GM18909 (cell line): ENCODE data around the gene FHIT.

Experiments used
- ATAC-seq: cut with Tn5 transposase; IDR thresholded peaks from one replicate; pipeline ENCODE4 v1.9.1; 2021; ENCODE audit warnings: mild to moderate bottlenecking; ENCODE audit not compliant: unreplicated experiment, poor library complexity

FHIT gene

DNA sequence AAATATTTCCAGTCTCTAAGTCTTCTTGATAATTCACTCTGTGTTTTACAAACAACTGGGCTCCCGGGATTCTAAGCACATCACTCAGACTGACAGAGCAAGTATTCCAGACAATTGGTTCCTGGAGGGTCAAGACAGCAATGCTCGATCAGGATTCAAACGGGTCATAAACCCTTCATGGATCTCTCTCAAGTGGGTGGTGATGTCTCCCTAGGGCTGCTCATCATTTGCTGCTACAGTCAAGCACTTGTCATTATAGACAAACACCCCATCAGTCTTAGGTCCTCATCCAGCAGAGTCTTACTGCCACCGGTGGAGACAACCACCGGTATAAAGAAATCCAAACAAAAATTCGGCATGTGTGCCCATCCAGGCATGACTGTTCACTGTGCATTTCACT lies 921.1 kb downstream of the FHIT start:
- ATAC-seq = no peak

DNA sequence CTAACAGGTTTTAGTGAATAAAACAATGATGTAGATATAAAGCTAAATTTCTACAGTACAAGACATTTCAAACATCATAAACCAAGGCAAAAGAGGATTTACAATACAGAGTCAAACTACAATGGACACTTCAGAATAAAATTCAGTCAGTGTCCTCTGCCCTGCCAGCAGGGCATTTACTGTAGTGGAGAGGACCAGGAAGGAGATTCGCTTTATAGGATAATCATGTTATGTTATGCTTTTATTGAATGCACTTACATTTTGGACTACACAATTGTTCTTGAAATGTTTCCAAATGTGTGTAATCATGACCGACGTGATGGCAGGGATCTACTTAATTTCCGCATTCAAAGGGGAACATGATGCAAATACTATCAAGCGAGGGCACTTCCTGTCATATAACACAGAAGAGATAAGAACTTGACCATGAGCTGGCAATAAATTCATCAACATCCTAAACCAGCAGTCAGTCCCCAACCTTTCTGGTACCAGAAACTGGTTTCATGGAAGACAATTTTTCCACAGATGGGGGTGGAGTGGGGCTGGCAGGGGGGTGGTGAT lies 925.6 kb downstream of the FHIT start:
- no peak for ATAC-seq

DNA sequence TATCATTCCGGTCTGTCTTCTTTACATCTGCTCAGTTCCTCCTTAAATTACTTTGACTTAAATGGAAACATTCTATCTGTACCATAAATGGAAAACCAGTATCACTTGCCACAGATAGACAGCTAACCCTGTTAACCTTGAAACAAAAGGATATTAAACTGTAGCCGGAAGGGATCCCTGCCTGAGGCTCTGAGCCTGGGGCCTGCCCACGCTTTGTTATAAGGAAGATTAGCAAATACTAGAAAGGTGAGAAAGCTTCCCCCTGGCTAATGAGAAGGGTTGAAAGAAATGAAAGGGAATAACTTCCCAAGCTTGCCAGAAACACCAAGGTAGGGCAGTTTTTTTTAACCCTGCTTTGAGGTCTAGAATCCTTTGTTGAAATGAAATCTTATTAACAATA lies 927.6 kb downstream of the FHIT start:
- ATAC-seq = no peak

DNA sequence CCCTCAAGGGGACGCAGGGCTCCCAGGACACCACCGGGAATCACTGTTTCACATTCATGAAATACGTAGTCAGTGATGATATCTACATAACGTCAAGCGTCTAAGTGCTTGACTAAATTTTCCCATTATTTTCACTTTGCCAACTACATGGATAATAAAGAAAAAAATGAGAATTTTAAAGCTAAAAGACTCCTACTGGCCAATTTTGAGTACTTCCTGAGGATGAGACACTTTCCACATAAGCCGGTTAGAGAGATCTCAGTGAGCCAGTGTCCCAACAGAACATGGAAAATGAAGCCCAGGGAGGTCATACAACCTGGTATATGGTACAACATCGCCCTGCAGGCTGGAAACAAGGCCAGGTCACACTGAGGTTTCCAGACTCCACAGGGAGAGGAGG lies 928.1 kb downstream of the FHIT start:
- ATAC-seq = no peak

DNA sequence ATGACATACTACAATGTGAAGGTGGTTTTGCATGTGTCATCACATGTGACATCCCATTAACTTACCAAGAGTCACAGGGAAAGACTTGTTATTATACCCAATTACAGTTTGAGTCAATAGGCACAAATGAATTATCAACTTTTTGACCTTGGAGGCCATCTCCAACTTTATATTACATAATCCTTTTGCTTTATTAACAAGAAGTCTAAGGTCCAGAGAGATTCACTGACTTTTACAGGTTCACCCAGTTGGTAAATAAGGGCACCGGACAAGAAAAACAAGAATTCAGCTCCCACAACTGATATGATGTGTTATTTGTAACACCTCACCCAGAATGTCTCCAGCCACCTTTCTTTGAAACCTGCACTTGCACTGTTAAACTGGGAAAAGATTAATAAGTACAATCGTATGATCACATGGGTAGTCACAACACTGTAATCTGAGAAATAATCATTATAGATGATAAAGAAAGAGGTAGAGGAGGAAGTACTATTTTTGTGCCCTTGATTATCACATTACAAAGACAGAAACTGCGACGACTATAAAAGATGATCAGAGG lies 928.9 kb downstream of the FHIT start:
- ATAC-seq = no peak

DNA sequence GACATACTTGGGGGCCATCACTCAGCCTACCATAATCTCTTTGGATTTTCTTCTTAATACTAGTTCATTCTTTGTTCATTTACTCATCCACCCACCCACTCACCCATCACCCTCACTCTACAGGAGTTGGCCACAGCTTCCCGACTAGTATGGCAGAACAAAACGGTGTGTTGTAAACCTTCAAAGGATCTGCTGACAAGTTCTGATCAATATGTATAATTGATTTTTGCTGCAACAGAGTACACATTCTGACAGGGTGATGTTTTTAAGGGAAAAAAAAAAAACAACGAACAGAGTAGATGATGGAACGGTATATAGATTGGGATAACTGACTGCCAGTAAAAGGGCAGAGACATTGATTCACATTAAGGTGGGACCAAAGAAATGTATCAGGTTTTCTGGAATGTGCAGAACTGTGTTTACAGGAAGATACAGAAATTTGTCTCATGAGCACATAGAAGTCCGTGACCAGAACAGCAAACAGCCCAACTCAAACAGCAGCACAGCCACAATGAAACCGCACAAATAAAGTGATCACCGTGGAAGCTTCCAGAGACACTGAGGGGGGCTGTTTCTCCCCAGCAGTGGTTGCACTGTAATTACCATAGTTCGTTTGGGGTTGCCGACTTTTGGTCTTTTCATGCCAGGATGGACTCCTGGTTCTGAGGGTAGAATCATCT lies 931.9 kb downstream of the FHIT start:
- no peak for ATAC-seq

DNA sequence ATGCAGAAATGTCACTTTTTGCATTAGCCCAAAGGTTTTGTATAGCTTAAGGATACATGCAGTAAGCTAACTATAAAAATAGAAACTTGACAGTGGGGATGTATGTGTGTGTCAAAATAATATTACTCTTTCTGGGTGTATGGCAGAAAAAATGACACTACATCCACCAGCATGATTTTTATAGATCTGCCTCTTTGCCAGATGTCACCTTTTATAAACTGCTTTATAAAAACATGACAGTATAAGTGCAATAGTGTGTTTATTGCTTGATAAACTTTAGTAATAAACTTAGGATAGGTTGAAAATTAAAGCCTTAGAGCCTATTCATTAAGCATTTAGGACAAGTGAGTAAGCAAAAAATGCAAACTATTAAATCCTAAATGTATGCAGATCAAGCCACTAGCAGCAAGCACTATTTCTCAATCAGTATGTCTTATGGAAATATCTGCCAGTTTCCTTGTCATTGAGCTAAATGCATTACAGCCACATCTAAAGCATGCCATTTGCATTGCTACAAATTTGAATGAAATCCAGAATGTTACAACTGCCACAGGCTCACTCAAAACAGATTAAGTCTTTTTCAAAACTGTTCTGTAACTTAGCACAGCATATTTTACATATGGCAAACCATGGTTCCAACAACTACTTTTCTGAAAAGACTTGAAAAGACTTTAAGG lies 935.0 kb downstream of the FHIT start:
- ATAC-seq = no peak

DNA sequence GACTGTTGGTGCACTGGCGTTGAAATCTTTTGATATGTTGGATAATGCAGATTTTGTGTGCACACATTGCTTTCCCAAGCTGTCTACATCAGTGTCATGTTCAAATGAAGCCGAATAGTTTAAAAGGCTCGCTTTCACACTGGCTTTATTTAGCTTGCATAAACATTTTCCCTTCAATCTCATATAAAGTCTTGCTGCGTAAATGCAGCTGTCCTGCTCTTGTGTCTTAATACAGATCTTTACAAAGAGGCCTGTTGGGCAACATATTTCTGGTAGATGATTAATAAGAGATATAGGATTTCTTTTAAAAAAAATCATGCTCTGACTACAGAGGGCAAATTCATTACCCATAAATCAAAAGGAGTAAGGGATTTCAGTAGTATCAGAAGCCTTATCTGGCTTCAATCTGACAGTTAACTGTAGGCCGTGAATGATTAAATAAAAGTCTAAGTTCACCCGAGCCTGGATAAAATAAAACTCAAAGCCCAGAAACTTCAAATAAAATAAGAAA lies 937.2 kb downstream of the FHIT start:
- no peak for ATAC-seq

DNA sequence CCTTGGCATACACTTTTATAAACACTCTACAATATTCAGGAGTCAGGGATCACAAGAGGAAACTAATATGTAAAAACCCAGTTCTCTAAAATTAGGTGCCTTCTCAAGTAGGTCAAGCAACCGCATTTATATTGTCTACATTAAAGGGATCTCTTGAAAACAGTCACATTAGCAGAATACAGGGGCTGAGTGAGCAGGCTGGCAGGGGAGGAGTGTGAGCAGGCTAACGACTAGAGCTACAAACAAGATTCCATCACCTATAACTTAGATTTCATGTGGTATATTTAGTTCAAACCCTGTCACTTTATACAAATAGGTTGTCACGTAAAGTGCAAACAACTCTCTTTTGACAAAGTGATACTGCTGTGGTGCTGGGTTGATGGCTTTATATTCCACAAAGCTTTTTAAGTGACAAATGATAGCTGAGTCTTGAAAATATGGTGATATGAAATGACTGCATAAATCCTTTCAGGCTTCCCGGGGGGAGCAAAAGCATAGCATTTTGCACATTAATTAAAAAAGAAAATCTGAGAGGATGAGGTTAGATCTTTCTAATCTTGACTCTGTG lies 937.9 kb downstream of the FHIT start:
- ATAC-seq = no peak

DNA sequence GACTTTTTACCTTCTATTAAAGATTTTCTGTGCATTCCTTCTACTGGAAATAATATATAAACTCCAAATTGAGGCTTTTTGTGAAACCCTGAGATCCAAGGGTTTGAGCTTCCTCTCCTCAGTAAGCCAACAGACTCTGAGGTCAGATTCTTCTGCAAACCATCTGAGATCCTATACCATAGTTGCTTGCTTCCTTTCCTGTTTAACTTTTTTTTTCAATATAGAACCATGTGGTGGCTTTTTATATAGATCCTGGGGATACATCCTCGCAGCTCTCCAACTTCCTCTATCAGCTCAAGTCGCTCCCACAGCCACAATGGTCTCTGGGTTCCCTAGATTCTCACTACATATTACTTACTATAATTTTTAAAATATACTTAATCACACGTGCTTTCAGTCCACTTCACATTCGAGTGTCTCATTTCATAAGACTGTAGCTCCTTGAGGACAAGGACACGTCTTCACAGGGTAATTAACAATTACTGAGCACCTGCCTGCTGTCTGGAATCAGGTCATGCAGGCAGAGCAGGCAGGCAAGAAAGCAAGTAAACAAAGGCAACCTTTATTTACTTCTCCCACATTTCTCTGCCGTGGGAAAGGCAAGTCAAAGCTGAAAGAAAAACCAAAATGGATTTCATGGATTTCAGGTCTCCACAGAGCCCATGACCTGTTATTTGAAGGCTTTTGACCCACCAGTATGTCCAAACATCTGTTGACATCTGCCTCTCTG lies 941.5 kb downstream of the FHIT start:
- no peak for ATAC-seq

DNA sequence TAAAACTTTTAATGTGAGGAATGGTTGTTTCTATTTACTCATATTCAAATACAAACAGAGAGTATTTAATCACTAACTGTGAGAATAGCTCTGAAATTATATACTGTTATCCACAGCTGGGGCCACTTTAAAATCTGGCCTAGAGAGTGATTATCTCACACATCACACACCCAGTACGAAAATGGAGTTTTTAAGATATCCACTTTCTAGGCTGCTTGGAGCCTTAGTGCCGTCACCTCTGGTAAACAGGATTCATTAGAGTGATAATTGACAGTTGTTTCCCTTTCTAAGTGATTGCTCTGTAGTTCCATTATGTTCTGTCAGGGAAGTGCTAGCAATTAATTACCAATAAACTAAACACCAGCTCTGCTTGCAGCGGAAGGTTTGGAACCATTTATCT lies 942.4 kb downstream of the FHIT start:
- no peak for ATAC-seq

DNA sequence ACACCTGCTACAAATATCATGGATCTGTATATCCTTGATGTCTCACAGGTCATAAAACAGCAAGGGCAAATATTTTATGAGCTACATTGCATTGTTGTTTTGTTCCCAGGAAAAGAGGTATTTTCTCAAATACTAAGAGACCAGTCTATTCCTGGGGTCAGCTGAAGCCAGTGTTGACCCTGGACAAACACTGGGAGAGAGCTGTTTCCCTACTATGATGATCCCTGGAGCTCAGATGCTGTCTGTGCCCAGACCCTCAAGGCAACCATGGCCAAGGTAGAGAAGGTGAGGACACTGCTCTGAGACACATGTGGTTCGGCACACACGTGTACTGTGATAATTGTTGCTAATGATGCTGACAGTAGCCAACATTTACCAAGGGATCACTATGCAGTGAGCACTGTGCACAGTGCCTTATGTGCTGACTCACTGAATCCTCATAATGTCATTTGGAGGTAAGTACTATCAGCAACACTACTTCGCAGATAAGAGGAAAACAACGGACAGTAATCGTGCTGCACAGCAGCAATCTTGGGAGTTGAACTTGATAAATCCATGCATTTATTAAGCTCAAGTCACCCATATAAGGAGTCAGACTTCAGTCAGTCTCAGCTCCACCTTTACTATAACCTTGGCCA lies 943.6 kb downstream of the FHIT start:
- ATAC-seq = no peak

DNA sequence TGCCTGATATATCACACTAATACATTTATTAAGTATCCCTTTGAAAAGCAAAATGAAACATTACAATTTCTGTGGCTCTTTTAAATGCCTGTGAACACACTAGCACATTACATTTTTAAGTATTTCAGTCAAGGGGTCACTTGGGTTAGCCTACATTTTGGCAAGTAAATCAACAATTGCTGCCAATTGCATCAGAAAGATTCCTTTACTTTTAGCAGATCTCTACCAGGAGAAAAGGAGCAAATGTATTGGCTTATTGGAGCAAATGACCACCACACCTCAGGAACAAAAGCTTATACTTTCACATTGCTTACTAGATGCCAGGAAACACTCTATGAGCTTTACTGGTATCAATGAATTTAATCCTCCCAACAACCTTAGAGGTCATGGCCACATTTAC lies 947.1 kb downstream of the FHIT start:
- no peak for ATAC-seq

DNA sequence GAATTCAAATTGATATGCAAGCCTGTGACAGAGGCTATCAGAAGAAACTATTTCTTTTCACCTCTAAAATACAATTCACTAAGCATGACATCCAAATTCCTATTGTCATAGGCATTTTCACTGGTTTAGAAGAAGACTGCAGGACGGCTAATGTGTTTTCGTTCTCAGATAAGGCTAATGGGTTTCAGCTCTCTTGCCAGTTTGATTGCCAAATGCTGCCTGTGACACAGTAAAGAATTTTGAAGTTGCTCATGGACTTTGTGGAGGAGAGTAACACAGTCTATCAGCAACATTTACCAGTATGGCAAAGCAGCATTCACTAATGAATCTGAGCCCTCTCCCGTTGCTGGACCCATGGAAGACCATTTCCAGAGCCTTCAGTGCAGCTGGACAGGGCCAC lies 948.1 kb downstream of the FHIT start:
- ATAC-seq = no peak

DNA sequence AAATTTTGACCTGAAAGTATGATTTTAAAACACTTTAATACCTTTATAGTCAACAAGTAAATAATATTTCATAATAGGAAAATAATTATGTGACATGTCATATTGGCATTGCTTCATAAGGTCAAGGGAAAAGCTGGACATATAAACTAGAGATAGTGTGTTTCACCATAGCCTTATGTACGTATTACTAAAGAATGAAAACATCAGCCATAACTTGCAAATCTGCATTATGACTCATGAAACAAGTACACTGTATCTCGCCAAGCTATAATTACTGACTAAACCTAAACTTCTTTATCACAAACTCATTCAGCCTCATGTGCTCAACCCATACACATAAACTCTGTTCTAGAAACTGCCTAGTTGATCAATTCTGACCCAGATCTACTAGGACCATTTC lies 950.1 kb downstream of the FHIT start:
- ATAC-seq = no peak

DNA sequence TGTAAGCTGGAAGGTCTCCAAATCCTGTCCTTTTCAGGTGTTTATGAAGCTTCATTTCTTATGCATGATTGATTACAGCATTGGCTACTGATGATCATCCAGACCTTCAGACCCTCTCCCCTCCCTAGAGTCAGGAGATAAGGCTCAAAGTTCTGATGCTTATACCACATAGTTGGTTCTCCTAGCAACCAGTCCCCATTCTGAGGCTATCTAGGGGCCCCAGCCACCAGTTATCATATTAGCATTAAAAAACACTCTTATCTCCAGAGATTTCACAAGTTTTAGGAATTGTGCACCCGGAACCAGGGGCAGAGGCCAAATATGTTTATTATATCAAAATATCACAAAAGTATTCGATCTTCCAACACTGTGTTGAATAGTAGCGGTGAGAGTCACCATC lies 953.1 kb downstream of the FHIT start:
- ATAC-seq = no peak

DNA sequence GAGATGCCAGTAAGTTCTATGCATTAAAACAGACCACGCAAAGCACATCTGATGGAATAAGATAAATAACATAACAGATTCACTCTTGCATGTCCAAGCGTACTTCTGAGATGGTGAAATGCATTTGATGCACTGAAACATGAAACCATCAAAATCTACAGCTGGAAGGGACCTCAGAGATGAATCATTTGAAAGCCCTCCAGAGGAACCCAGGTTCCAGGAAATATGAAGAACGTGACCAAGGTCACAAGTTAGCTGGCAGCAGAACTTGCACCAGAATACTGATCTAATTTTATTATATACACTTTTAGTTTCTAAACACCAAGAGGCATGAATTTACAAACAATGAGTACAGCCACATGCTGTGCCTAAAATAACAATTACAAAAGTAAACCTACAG lies 957.1 kb downstream of the FHIT start:
- ATAC-seq = no peak

DNA sequence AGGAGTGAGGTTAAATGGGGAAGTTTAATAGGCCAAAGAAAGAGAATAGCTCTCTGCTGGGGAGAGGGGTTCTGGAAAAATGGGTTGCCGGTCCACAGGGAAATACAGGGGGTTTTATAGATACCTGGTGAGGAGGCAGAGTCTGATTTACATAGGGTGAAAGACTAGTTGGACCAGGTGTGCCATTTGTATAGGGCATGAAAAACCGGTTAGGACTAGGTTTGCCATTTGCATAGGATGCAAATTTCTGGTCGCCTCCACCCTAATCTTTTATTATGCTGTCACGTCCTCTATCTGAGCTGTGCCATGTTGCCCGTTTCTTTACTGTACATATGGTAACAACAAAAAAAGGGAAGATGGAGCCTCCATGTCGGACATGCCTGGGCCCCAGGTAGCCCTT lies 960.1 kb downstream of the FHIT start:
- no peak for ATAC-seq

DNA sequence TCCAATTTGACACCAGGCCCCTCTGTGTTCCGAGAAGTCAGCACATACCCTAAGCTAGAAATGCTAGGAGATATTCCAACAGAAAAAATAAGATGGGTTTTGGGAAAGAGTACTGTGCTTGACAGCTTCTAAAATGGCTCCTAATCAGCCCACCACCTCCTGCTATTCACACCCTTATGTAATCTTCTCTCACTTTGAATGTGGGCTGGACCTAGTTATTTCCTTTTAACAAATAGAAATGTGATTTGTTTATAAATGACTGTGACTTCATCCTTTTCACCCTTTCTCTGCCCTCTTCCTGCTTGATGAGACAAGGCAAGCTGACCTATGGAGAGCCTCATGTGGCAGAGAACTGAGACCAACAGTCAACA lies 961.1 kb downstream of the FHIT start:
- no peak for ATAC-seq
